NCI-H2171 (cell line): ENCODE data around the gene ELK1.
"Not testable (repeated sequence)": the region's sequence is repeated elsewhere in the genome, so short reads cannot be mapped to it uniquely, and the experiment has no call there.

Experiments
- DNase-seq: peaks from one replicate; lab custom pipeline; 2025; lab: John Stamatoyannopoulos, UW

Gene ELK1

GRCh38 chrX:47611926-47612325 lies 38.4 kb downstream of the ELK1 start:
- DNase-seq = no peak

GRCh38 chrX:47611489-47611888 lies 38.9 kb downstream of the ELK1 start:
- no peak for DNase-seq

GRCh38 chrX:47610511-47610910 lies 39.9 kb downstream of the ELK1 start:
- DNase-seq = no peak

- DNase-seq = no peak
Observed at GRCh38 chrX:47608130-47608810, 42.1 kb downstream of the ELK1 start.

- DNase-seq = no peak
Observed at GRCh38 chrX:47607091-47607490, 43.3 kb downstream of the ELK1 start.

- no peak for DNase-seq
Observed at GRCh38 chrX:47605024-47605423, 45.3 kb downstream of the ELK1 start.

- not testable (repeated sequence) for DNase-seq
Observed at GRCh38 chrX:47603125-47603524, 47.2 kb downstream of the ELK1 start.

- DNase-seq = no peak
Observed at GRCh38 chrX:47597222-47597621, 53.1 kb downstream of the ELK1 start.

GRCh38 chrX:47596256-47596655 lies 54.1 kb downstream of the ELK1 start:
- no peak for DNase-seq

GRCh38 chrX:47595716-47596251 lies 54.6 kb downstream of the ELK1 start:
- no peak for DNase-seq

- DNase-seq = no peak
Observed at GRCh38 chrX:47593522-47593921, 56.8 kb downstream of the ELK1 start.

- no peak for DNase-seq
Observed at GRCh38 chrX:47590984-47591383, 59.4 kb downstream of the ELK1 start.

GRCh38 chrX:47587906-47588735 lies 62.2 kb downstream of the ELK1 start:
- no peak for DNase-seq

GRCh38 chrX:47587091-47587891 lies 63.1 kb downstream of the ELK1 start:
- no peak for DNase-seq

- DNase-seq = no peak
Observed at GRCh38 chrX:47586043-47586787, 64.1 kb downstream of the ELK1 start.
